Subcutaneous adipose tissue (tissue), 4 donors: ENCODE results near the gene PLEKHG7. TPM values are rescaled to one million over a fixed set of nuclear protein-coding genes. Genes with fewer than 3 reads are reported as not detected.

ENCODE experiments used
- CTCF ChIP-seq: fragments of 450-650 bp; IDR thresholded peaks from one replicate; pipeline ENCODE4 v1.5.1; 2016; ENCODE audit warnings: low read depth, mild to moderate bottlenecking, control low read depth, antibody characterized with exemption, moderate library complexity
- total RNA-seq, 4 donors: library from RNA; depleted of rRNA; stranded (reverse); fragments of >200 nt; gene quantifications; one replicate each; pipeline ENCODE4 v1.1.0, GENCODE V29; 2016

Gene PLEKHG7
- total RNA-seq, 4 donors from 2014 or later, result not detected

GRCh38 chr12:92769124-92769901, 66.5 kb downstream of the PLEKHG7 start:
- no peak for TF ChIP-seq CTCF

- no peak for TF ChIP-seq CTCF
Observed at GRCh38 chr12:92771001-92771400, 68.2 kb downstream of the PLEKHG7 start.

GRCh38 chr12:92775416-92775815, 72.6 kb downstream of the PLEKHG7 start:
- TF ChIP-seq CTCF, result no peak

- TF ChIP-seq CTCF, result no peak
Observed at GRCh38 chr12:92778525-92778924, 75.7 kb downstream of the PLEKHG7 start.

- no peak for TF ChIP-seq CTCF
Observed at GRCh38 chr12:92779902-92780301, 77.1 kb downstream of the PLEKHG7 start.

GRCh38 chr12:92784356-92784755, 81.6 kb downstream of the PLEKHG7 start:
- no peak for TF ChIP-seq CTCF

- TF ChIP-seq CTCF, result no peak
Observed at GRCh38 chr12:92784797-92785562, 82.2 kb downstream of the PLEKHG7 start.
